Neural cell (in vitro differentiated cells): ENCODE data around the gene SIX2. TPM values are rescaled to one million over a fixed set of nuclear protein-coding genes. Genes with fewer than 3 reads are reported as not detected.

Experiments used
- H2AFZ ChIP-seq: fragments of 200-600, 300-800 bp; sonication (generic), shearing (Covaris generic); 2 replicates; pipeline ENCODE4 v1.6.0; 2014; ENCODE audit warnings: low read depth, mild to moderate bottlenecking, antibody characterized with exemption, low read length, moderate library complexity
- H3F3A ChIP-seq: fragments of 200-600 bp; shearing (Covaris generic); 2 replicates; pipeline ENCODE4 v1.6.1; 2016; ENCODE audit warnings: mild to moderate bottlenecking, moderate library complexity, mixed read lengths, antibody characterized with exemption, low read length; ENCODE audit not compliant: insufficient read depth, poor library complexity, severe bottlenecking
- H3K27ac ChIP-seq: fragments of 200-600, 300-800 bp; sonication (generic), shearing (Covaris generic); 2 replicates; pipeline ENCODE4 v1.5.1; 2014; ENCODE audit warnings: mild to moderate bottlenecking, low read length, moderate library complexity
- H3K27me3 ChIP-seq: fragments of 300-800, 200-600 bp; sonication (generic), shearing (Covaris generic); 2 replicates; pipeline ENCODE4 v1.6.0; 2014; ENCODE audit warnings: mild to moderate bottlenecking, low read depth, low read length, moderate library complexity; ENCODE audit not compliant: insufficient read depth
- H3K36me3 ChIP-seq: fragments of 300-800, 200-600 bp; sonication (generic), shearing (Covaris generic); 2 replicates; pipeline ENCODE4 v1.5.1; 2014; ENCODE audit warnings: mild to moderate bottlenecking, antibody characterized with exemption, low read length, moderate library complexity; ENCODE audit not compliant: insufficient read depth
- H3K4me2 ChIP-seq: fragments of 300-800, 200-600 bp; sonication (generic), shearing (Covaris generic); 2 replicates; pipeline ENCODE4 v1.6.0; 2014; ENCODE audit warnings: mild to moderate bottlenecking, low read length
- H3K4me3 ChIP-seq: fragments of 300-800, 200-600 bp; sonication (generic), shearing (Covaris generic); 2 replicates; pipeline ENCODE4 v1.5.1; 2014; ENCODE audit warnings: mild to moderate bottlenecking, low read length, moderate library complexity
- H3K79me2 ChIP-seq: fragments of 200-600 bp; shearing (Covaris generic); replicated peaks from 2 replicates; pipeline ENCODE4 v1.6.0; 2014; ENCODE audit warnings: mild to moderate bottlenecking, low read length, moderate library complexity; ENCODE audit not compliant: insufficient read depth
- H3K9ac ChIP-seq: fragments of 300-800, 200-600 bp; sonication (generic), shearing (Covaris generic); 2 replicates; pipeline ENCODE4 v1.6.1; 2016; ENCODE audit warnings: mild to moderate bottlenecking, low read length, mixed read lengths
- H3K9me2 ChIP-seq: fragments of 200-600 bp; shearing (Covaris generic); 2 replicates; pipeline ENCODE4 v1.6.1; 2016; ENCODE audit warnings: mild to moderate bottlenecking, low read length, mixed read lengths; ENCODE audit not compliant: insufficient read depth
- H3K9me3 ChIP-seq: fragments of 200-600, 300-800 bp; sonication (generic), shearing (Covaris generic); 2 replicates; pipeline ENCODE4 v1.6.1; 2016; ENCODE audit warnings: mild to moderate bottlenecking, mixed run types, low read length, moderate library complexity, mixed read lengths
- H4K20me1 ChIP-seq: fragments of 200-600 bp; shearing (Covaris generic); 2 replicates; pipeline ENCODE4 v1.6.1; 2016; ENCODE audit warnings: mild to moderate bottlenecking, mixed run types; ENCODE audit not compliant: insufficient read depth
- EP300 ChIP-seq: fragments of 450-650 bp; conservative IDR thresholded peaks from 2 replicates; pipeline ENCODE4 v1.6.1; 2014; ENCODE audit warnings: antibody characterized with exemption, mild to moderate bottlenecking, moderate library complexity; ENCODE audit not compliant: poor library complexity, severe bottlenecking
- EZH2 ChIP-seq: fragments of 200-600, 300-800 bp; shearing (Covaris generic), sonication (generic); IDR thresholded peaks from 2 replicates; pipeline ENCODE4 v1.6.1; 2014; ENCODE audit warnings: antibody characterized with exemption, low read length, borderline replicate concordance, mild to moderate bottlenecking; ENCODE audit not compliant: insufficient read depth, poor library complexity, severe bottlenecking
- MXI1 ChIP-seq: fragments of 450-650 bp; conservative IDR thresholded peaks from 2 replicates; pipeline ENCODE4 v1.6.1; 2014; ENCODE audit warnings: antibody characterized with exemption, mild to moderate bottlenecking; ENCODE audit not compliant: poor library complexity, severe bottlenecking
- POLR2AphosphoS5 ChIP-seq: IDR thresholded peaks from 2 replicates; pipeline ENCODE4 v1.6.1; 2012
- RAD21 ChIP-seq: fragments of 450-650 bp; conservative IDR thresholded peaks from 2 replicates; pipeline ENCODE4 v1.6.1; 2014; ENCODE audit warnings: antibody characterized with exemption, mild to moderate bottlenecking, moderate library complexity
- SMC3 ChIP-seq: fragments of 450-650 bp; conservative IDR thresholded peaks from 2 replicates; pipeline ENCODE4 v1.6.1; 2014; ENCODE audit warnings: antibody characterized with exemption, mild to moderate bottlenecking, moderate library complexity; ENCODE audit not compliant: poor library complexity
- TAF1 ChIP-seq: IDR thresholded peaks from 2 replicates; pipeline ENCODE4 v1.6.1; 2012; ENCODE audit warnings: low read depth
- polyA plus RNA-seq: library from polyadenylated mRNA; depleted of rRNA; stranded (reverse); fragments of >200 nt; gene quantifications from 2 replicates; pipeline ENCODE4 v1.2.3, GENCODE V29; 2014
- TF ChIP-seq, protein P1 (sequence below): fragments of 450-650 bp; IDR thresholded peaks from 2 replicates; pipeline ENCODE4 v1.5.1; 2014; ENCODE audit warnings: antibody characterized with exemption, mild to moderate bottlenecking, moderate library complexity; ENCODE audit not compliant: poor library complexity, severe bottlenecking
- TF ChIP-seq, protein P2 (sequence below): IDR thresholded peaks from 2 replicates; pipeline ENCODE4 v1.6.1; 2012; ENCODE audit warnings: borderline replicate concordance

Gene SIX2
- polyA plus RNA-seq, 1 donor from 2014 or later = 0.16 TPM

DNA sequence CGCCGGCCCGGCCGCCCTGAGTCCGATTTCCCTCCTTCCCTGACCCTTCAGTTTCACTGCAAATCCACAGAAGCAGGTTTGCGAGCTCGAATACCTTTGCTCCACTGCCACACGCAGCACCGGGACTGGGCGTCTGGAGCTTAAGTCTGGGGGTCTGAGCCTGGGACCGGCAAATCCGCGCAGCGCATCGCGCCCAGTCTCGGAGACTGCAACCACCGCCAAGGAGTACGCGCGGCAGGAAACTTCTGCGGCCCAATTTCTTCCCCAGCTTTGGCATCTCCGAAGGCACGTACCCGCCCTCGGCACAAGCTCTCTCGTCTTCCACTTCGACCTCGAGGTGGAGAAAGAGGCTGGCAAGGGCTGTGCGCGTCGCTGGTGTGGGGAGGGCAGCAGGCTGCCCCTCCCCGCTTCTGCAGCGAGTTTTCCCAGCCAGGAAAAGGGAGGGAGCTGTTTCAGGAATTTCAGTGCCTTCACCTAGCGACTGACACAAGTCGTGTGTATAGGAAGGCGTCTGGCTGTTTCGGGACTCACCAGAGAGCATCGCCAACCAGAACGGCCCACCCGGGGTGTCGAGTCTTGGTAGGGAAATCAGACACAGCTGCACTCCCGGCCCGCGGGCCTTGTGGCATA, 4.6 kb downstream of the SIX2 start:
- H3K9me2 ChIP-seq = no peaks in the 10 kb centered on the region
- H3K9me3 ChIP-seq = no peaks in the 10 kb centered on the region
- TF ChIP-seq SMC3 = no peak
- peak; percentile 78 for TF ChIP-seq EZH2
- H3K9ac ChIP-seq = no peak overlapping the region
- no peaks in the 10 kb centered on the region for H3F3A ChIP-seq
- H3K27ac ChIP-seq = no peak overlapping the region
- peak overlapping the region; percentile 46 for H3K4me3 ChIP-seq
- H3K27me3 ChIP-seq = peaks cover 100% of the 10 kb centered on the region
- no peaks in the 10 kb centered on the region for H3K36me3 ChIP-seq
- no peaks in the 10 kb centered on the region for H3K79me2 ChIP-seq
- no peak overlapping the region for H2AFZ ChIP-seq
- H3K4me2 ChIP-seq = no peak overlapping the region
- H4K20me1 ChIP-seq = no peaks in the 10 kb centered on the region

DNA sequence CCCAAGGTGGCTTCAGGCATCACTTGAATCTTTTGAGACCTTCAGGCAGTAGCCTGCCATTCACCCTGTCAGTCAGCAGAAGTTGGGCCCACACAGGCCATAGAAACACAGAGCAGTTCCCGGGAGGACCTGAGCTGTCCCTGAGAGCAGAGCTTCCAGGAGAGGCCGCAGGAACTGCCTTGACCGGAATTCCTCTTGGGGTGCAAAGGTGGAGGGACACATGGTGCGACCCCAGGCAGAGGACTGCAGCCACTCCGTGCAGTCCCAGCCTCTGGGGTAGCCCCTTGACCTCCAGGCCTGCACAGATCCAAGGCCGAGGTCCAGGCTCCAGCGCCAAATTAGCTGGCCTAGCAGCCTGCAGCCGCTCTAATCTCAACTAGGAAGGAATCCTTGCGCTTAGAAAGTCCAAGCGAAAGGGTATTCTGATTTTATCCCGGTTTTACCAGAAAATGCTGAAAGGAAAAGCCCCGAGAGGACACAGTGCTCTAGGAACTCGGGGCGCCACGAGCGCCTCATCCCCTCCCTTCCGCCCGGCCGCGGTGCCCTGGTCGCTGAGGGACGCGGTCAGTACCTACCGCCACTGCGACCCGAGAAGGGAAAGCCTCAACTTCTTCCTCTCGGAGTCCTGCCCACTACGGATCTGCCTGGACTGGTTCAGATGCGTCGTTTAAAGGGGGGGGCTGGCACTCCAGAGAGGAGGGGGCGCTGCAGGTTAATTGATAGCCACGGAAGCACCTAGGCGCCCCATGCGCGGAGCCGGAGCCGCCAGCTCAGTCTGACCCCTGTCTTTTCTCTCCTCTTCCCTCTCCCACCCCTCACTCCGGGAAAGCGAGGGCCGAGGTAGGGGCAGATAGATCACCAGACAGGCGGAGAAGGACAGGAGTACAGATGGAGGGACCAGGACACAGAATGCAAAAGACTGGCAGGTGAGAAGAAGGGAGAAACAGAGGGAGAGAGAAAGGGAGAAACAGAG, 5.4 kb downstream of the SIX2 start:
- no peak overlapping the region for H2AFZ ChIP-seq

DNA sequence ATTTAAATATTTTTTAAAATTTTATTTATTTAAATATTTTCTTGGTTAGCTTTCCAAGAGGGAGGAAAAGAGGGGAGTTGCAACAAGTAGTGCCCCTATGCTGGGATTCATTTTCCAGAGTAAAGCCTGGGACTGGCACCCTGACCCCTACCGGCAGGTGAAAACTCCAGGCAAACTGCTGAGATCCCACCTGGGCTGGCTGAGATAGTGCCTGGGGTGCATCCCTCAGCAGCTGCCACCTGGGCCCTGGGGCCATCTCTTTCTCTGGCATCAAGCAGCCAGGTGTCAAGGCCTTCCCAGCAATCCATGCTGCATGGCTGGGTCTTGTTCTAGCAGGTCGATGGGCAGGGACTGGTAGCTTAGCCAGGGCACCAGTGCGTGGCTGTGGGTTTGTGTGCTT, 6.6 kb downstream of the SIX2 start:
- Histone ChIP-seq H3F3A (no peaks in the 10 kb centered on the region), H3K27ac (no peak overlapping the region), H3K4me2 (no peak overlapping the region), H2AFZ (no peak overlapping the region), H3K9me2 (no peaks in the 10 kb centered on the region), H3K9me3 (no peaks in the 10 kb centered on the region), H3K79me2 (no peaks in the 10 kb centered on the region), H3K36me3 (no peaks in the 10 kb centered on the region), H3K9ac (no peak overlapping the region), H3K27me3 (peaks cover 99% of the 10 kb centered on the region), H4K20me1 (no peaks in the 10 kb centered on the region), H3K4me3 (no peak overlapping the region)
- TF ChIP-seq TAF1 (no peak), EP300 (no peak), EZH2 (no peak), RAD21 (no peak), MXI1 (no peak), SMC3 (no peak), POLR2AphosphoS5 (no peak)
- TF ChIP-seq, protein P1, sequence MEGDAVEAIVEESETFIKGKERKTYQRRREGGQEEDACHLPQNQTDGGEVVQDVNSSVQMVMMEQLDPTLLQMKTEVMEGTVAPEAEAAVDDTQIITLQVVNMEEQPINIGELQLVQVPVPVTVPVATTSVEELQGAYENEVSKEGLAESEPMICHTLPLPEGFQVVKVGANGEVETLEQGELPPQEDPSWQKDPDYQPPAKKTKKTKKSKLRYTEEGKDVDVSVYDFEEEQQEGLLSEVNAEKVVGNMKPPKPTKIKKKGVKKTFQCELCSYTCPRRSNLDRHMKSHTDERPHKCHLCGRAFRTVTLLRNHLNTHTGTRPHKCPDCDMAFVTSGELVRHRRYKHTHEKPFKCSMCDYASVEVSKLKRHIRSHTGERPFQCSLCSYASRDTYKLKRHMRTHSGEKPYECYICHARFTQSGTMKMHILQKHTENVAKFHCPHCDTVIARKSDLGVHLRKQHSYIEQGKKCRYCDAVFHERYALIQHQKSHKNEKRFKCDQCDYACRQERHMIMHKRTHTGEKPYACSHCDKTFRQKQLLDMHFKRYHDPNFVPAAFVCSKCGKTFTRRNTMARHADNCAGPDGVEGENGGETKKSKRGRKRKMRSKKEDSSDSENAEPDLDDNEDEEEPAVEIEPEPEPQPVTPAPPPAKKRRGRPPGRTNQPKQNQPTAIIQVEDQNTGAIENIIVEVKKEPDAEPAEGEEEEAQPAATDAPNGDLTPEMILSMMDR = no peak

More for the DNA sequence above, 5.4 kb downstream of the SIX2 start:
- Histone ChIP-seq H3K27ac (no peak overlapping the region), H3K36me3 (no peaks in the 10 kb centered on the region), H3K9me3 (no peaks in the 10 kb centered on the region), H3K27me3 (peaks cover 100% of the 10 kb centered on the region), H3K4me2 (no peak overlapping the region), H3K9me2 (no peaks in the 10 kb centered on the region), H3K4me3 (peak overlapping the region; percentile 46), H3K9ac (no peak overlapping the region), H3F3A (no peaks in the 10 kb centered on the region), H3K79me2 (no peaks in the 10 kb centered on the region), H4K20me1 (no peaks in the 10 kb centered on the region)
- no peak for TF ChIP-seq MXI1
- TF ChIP-seq, protein P2, sequence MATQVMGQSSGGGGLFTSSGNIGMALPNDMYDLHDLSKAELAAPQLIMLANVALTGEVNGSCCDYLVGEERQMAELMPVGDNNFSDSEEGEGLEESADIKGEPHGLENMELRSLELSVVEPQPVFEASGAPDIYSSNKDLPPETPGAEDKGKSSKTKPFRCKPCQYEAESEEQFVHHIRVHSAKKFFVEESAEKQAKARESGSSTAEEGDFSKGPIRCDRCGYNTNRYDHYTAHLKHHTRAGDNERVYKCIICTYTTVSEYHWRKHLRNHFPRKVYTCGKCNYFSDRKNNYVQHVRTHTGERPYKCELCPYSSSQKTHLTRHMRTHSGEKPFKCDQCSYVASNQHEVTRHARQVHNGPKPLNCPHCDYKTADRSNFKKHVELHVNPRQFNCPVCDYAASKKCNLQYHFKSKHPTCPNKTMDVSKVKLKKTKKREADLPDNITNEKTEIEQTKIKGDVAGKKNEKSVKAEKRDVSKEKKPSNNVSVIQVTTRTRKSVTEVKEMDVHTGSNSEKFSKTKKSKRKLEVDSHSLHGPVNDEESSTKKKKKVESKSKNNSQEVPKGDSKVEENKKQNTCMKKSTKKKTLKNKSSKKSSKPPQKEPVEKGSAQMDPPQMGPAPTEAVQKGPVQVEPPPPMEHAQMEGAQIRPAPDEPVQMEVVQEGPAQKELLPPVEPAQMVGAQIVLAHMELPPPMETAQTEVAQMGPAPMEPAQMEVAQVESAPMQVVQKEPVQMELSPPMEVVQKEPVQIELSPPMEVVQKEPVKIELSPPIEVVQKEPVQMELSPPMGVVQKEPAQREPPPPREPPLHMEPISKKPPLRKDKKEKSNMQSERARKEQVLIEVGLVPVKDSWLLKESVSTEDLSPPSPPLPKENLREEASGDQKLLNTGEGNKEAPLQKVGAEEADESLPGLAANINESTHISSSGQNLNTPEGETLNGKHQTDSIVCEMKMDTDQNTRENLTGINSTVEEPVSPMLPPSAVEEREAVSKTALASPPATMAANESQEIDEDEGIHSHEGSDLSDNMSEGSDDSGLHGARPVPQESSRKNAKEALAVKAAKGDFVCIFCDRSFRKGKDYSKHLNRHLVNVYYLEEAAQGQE = no peak
- TF ChIP-seq EZH2 = peak; percentile 85
